Suprapubic skin (tissue), 4 donors: ENCODE data around the gene ALKBH1. TPM values are rescaled to one million over a fixed set of nuclear protein-coding genes. Genes with fewer than 3 reads are reported as not detected.

Experiments
- DNase-seq, 2 donors: peaks; one replicate each; pipeline ENCODE4 v3.0.0-alpha.2; 2019; ENCODE audit warnings: low spot score in 2 of 2
- H3K27ac ChIP-seq: fragments of 200-600 bp; sonication (generic); one replicate; pipeline ENCODE4 v1.5.1; 2019
- H3K27me3 ChIP-seq: fragments of 200-600 bp; sonication (generic); one replicate; pipeline ENCODE4 v1.5.1; 2019
- H3K36me3 ChIP-seq: fragments of 200-600 bp; sonication (generic); one replicate; pipeline ENCODE4 v1.5.1; 2019
- H3K4me1 ChIP-seq: fragments of 200-600 bp; sonication (generic); one replicate; pipeline ENCODE4 v1.5.1; 2019
- H3K4me3 ChIP-seq: fragments of 200-600 bp; sonication (generic); one replicate; pipeline ENCODE4 v1.5.1; 2019; ENCODE audit warnings: mild to moderate bottlenecking
- H3K9me3 ChIP-seq: fragments of 200-600 bp; sonication (generic); one replicate; pipeline ENCODE4 v1.5.1; 2019
- CTCF ChIP-seq, 2 donors: fragments of 200-600 bp in 1 of 2; fragments of 450-650 bp in 1 of 2; sonication (generic) in 1 of 2; IDR thresholded peaks; one replicate each; pipeline ENCODE4 v1.5.1; 2016 to 2019; ENCODE audit warnings: antibody characterized with exemption in 2 of 2, mild to moderate bottlenecking in 1 of 2, moderate library complexity in 1 of 2
- EP300 ChIP-seq: sonication (generic); formaldehyde crosslinking; IDR thresholded peaks from one replicate; pipeline ENCODE4 v1.6.1; 2017; ENCODE audit warnings: antibody characterized with exemption
- POLR2A ChIP-seq, 2 donors: fragments of 450-650 bp; IDR thresholded peaks; one replicate each; pipeline ENCODE4 v1.6.1; 2017; ENCODE audit warnings: antibody characterized with exemption in 2 of 2, mild to moderate bottlenecking in 2 of 2, moderate library complexity in 2 of 2
- POLR2AphosphoS5 ChIP-seq, 3 donors: sonication (generic); formaldehyde crosslinking; IDR thresholded peaks; one replicate each; pipeline ENCODE4 v1.6.1; 2017; ENCODE audit warnings: antibody characterized with exemption in 3 of 3
- WGBS: methylation state at CpG from one replicate; pipeline ENCODE4 v1.1.5; 2018; 5-methylcytosine and 5-hydroxymethylcytosine counted together
- total RNA-seq, 4 donors: library from RNA; depleted of rRNA; stranded (reverse); fragments of >200 nt; gene quantifications; one replicate each; pipeline ENCODE4 v1.1.0, GENCODE V29; 2016

The ALKBH1 gene
- total RNA-seq, 4 donors from 2014 or later, result 6.4 to 13.4 (median 7.3) TPM

- no peaks in the 10 kb centered on the region for H3K27me3 ChIP-seq
- WGBS, result 89% methylated on average over 6 of the region's 6 CpGs
Observed at GRCh38 chr14:77714926-77715325, 7.1 kb upstream of the ALKBH1 start.

GRCh38 chr14:77710364-77710763 lies 2.5 kb upstream of the ALKBH1 start:
- H3K4me3 ChIP-seq, result no peak overlapping the region
- peaks cover 39% of the 10 kb centered on the region for H3K36me3 ChIP-seq
- H3K9me3 ChIP-seq, result no peaks in the 10 kb centered on the region
- H3K27me3 ChIP-seq, result no peaks in the 10 kb centered on the region
- H3K27ac ChIP-seq, result no peak overlapping the region
- DNase-seq, result no peak
- peaks cover 31% of the 10 kb centered on the region for H3K4me1 ChIP-seq
- WGBS, result 93% methylated on average over 2 of the region's 2 CpGs
- TF ChIP-seq EP300 (no peak), POLR2A (IDR thresholded peaks at IDR 0.05) (no peak), POLR2AphosphoS5 (IDR thresholded peaks at IDR 0.05) (no peak), CTCF (IDR thresholded peaks at IDR 0.05) (no peak)

More at GRCh38 chr14:77714926-77715325, 7.1 kb upstream of the ALKBH1 start:
- TF ChIP-seq POLR2AphosphoS5 (IDR thresholded peaks at IDR 0.05), result no peak
- TF ChIP-seq POLR2A (IDR thresholded peaks at IDR 0.05), result no peak
- TF ChIP-seq CTCF (IDR thresholded peaks at IDR 0.05), result no peak
- no peak for TF ChIP-seq EP300
- H3K36me3 ChIP-seq, result peaks cover 85% of the 10 kb centered on the region
- peaks cover under 1% of the 10 kb centered on the region for H3K4me1 ChIP-seq
- no peak overlapping the region for H3K27ac ChIP-seq
- H3K4me3 ChIP-seq, result no peak overlapping the region
- DNase-seq, result no peak
- H3K9me3 ChIP-seq, result no peaks in the 10 kb centered on the region

- H3K9me3 ChIP-seq, result no peaks in the 10 kb centered on the region
- peaks cover 30% of the 10 kb centered on the region for H3K36me3 ChIP-seq
- peak overlapping the region; percentile 90 for H3K4me3 ChIP-seq
- TF ChIP-seq POLR2AphosphoS5 (IDR thresholded peaks at IDR 0.05) (no peak), EP300 (no peak), POLR2A (IDR thresholded peaks at IDR 0.05) (no peak), CTCF (IDR thresholded peaks at IDR 0.05) (no peak)
- WGBS, result 80% methylated on average over 3 of the region's 3 CpGs
- H3K27me3 ChIP-seq, result no peaks in the 10 kb centered on the region
- no peak overlapping the region for H3K27ac ChIP-seq
- DNase-seq, result no peak
- peaks cover 31% of the 10 kb centered on the region for H3K4me1 ChIP-seq
Observed at GRCh38 chr14:77709412-77709811, 1.6 kb upstream of the ALKBH1 start.

- H3K27me3 ChIP-seq, result no peaks in the 10 kb centered on the region
- no peak for DNase-seq
- no peak for TF ChIP-seq POLR2AphosphoS5 (IDR thresholded peaks at IDR 0.05)
- TF ChIP-seq POLR2A (IDR thresholded peaks at IDR 0.05), result no peak
- no peak for TF ChIP-seq EP300
- TF ChIP-seq CTCF (IDR thresholded peaks at IDR 0.05), result no peak
- H3K4me3 ChIP-seq, result peak overlapping the region; percentile 90
- no peaks in the 10 kb centered on the region for H3K9me3 ChIP-seq
- no peak overlapping the region for H3K27ac ChIP-seq
- peaks cover 32% of the 10 kb centered on the region for H3K36me3 ChIP-seq
- 23% methylated on average over 7 of the region's 7 CpGs for WGBS
- peaks cover 31% of the 10 kb centered on the region for H3K4me1 ChIP-seq
Observed at GRCh38 chr14:77708749-77709148, 926 bp upstream of the ALKBH1 start.

- Histone ChIP-seq H3K36me3 (peaks cover 40% of the 10 kb centered on the region), H3K4me1 (peaks cover 31% of the 10 kb centered on the region), H3K27me3 (no peaks in the 10 kb centered on the region), H3K4me3 (peak overlapping the region; percentile 90), H3K27ac (peak overlapping the region; percentile 66), H3K9me3 (no peaks in the 10 kb centered on the region)
- under 1% methylated on average over 14 of the region's 14 CpGs for WGBS
- no peak for DNase-seq
- TF ChIP-seq CTCF (IDR thresholded peaks at IDR 0.05) (no peak), EP300 (no peak), POLR2AphosphoS5 (IDR thresholded peaks at IDR 0.05) (no peak), POLR2A (IDR thresholded peaks at IDR 0.05) (no peak)
Observed at GRCh38 chr14:77707355-77707723, 484 bp downstream of the ALKBH1 start.
